ENCODE results near the gene FKBP7.
A peak's percentile ranks its signal among the peaks of the same experiment; 100 is the strongest.

- TF ChIP-seq, protein P1, sequence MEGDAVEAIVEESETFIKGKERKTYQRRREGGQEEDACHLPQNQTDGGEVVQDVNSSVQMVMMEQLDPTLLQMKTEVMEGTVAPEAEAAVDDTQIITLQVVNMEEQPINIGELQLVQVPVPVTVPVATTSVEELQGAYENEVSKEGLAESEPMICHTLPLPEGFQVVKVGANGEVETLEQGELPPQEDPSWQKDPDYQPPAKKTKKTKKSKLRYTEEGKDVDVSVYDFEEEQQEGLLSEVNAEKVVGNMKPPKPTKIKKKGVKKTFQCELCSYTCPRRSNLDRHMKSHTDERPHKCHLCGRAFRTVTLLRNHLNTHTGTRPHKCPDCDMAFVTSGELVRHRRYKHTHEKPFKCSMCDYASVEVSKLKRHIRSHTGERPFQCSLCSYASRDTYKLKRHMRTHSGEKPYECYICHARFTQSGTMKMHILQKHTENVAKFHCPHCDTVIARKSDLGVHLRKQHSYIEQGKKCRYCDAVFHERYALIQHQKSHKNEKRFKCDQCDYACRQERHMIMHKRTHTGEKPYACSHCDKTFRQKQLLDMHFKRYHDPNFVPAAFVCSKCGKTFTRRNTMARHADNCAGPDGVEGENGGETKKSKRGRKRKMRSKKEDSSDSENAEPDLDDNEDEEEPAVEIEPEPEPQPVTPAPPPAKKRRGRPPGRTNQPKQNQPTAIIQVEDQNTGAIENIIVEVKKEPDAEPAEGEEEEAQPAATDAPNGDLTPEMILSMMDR (optimal IDR thresholded peaks at IDR 0.05 in 1 of 3, IDR thresholded peaks at IDR 0.05 in 1 of 3, conservative IDR thresholded peaks at IDR 0.05 in 1 of 3; ENCODE audit: extremely low read depth in 1 of 3, insufficient read depth in 2 of 3, low read length in 3 of 3), result peak; percentile 88 to 97 (median 89)
- no peak for TF ChIP-seq EZH2 (IDR thresholded peaks at IDR 0.05; ENCODE audit: low read length)
Measured at GRCh38 chr2:178414266-178415247, 63.8 kb downstream of the FKBP7 start.
